Cardiac fibroblast (primary cell): ENCODE data around the gene THBS2.
A peak's percentile ranks its signal among the peaks of the same experiment; 100 is the strongest.
"Not testable (repeated sequence)": the region's sequence is repeated elsewhere in the genome, so short reads cannot be mapped to it uniquely, and the experiment has no call there.

Experiments
- DNase-seq, 2 donors: peaks; one replicate each; pipeline versions ENCODE4 v3.0.0 to v3.0.0-alpha.2; 2010; ENCODE audit warnings: low read depth in 2 of 2
- H3K4me3 ChIP-seq, 2 donors: replicated peaks in 1 of 2; 1 replicate in 1 of 2; 2 replicates in 1 of 2; pipeline ENCODE4 v1.5.1; 2011; ENCODE audit warnings: low read depth in 2 of 2, low read length in 2 of 2, mild to moderate bottlenecking in 2 of 2, moderate library complexity in 1 of 2
- CTCF ChIP-seq: IDR thresholded peaks from one replicate; pipeline ENCODE4 v1.5.1; 2011; ENCODE audit warnings: low read depth, mild to moderate bottlenecking, low read length, inconsistent platforms

Gene THBS2

GRCh38 chr6:169215201-169215681 is 38.4 kb downstream of the THBS2 start:
- no peak for TF ChIP-seq CTCF
- peak; percentile 36 to 45 for DNase-seq
- peak overlapping the region in 1 of 2 donors; percentile 12 for H3K4me3 ChIP-seq

- H3K4me3 ChIP-seq, result not testable (repeated sequence)
- DNase-seq, result peak; percentile 98 to 99
Measured at GRCh38 chr6:169214789-169215188, 38.9 kb downstream of the THBS2 start.

GRCh38 chr6:169213814-169214520 is 39.7 kb downstream of the THBS2 start:
- TF ChIP-seq CTCF, result no peak
- DNase-seq, result no peak
- no peak overlapping the region for H3K4me3 ChIP-seq

GRCh38 chr6:169212897-169213813 is 40.5 kb downstream of the THBS2 start:
- TF ChIP-seq CTCF, result peak; percentile 31
- H3K4me3 ChIP-seq, result no peak overlapping the region
- DNase-seq, result peak; percentile 90 to 92

- H3K4me3 ChIP-seq, result no peak overlapping the region
- TF ChIP-seq CTCF, result no peak
- DNase-seq, result peak; percentile 30 to 54
Measured at GRCh38 chr6:169212436-169212835, 41.2 kb downstream of the THBS2 start.

GRCh38 chr6:169211881-169212280 is 41.8 kb downstream of the THBS2 start:
- TF ChIP-seq CTCF, result no peak
- no peak overlapping the region for H3K4me3 ChIP-seq

GRCh38 chr6:169210611-169211010 is 43.0 kb downstream of the THBS2 start:
- DNase-seq, result no peak
- no peak for TF ChIP-seq CTCF
- no peak overlapping the region for H3K4me3 ChIP-seq

More at GRCh38 chr6:169211881-169212280, 41.8 kb downstream of the THBS2 start:
- DNase-seq, result no peak
